ENCODE data around the gene SSRP1. TPM values are rescaled to one million over a fixed set of nuclear protein-coding genes. Genes with fewer than 3 reads are reported as not detected.

Gene SSRP1
- total RNA-seq, 4 donors from 2014 or later: 76.6 to 155 (median 137) TPM

GRCh38 chr11:57336111-57336666 lies 497 bp upstream of the SSRP1 start:
- DNase-seq (no peak), ATAC-seq (peak in 1 of 2 donors; percentile 7)
- Histone ChIP-seq H3K9me3 (no peaks in the 10 kb centered on the region), H3K36me3 (peaks cover 0 to 22% of the 10 kb centered on the region in 2 donors), H3K27ac (peak overlapping the region; percentile 95 to 98 (median 96)), H3K27me3 (no peaks in the 10 kb centered on the region), H3K4me1 (peaks cover 16 to 18% of the 10 kb centered on the region in 2 donors), H3K4me3 (peak overlapping the region; percentile 92 to 98 (median 96))
- intact Hi-C loops (cut with DNase I; ENCODE audit: low total_unique reads): no loop called here
- in situ Hi-C loops (cut with MboI; ENCODE audit: low sequenced_read_pairs in 4 of 4): loop anchor here in 3 of 4 donors (25.0 kb wide), 4 partner anchors 99 to 426 kb away; partner anchors contain the start of genes APLNR (in 1 of the 3), BTBD18 (in 1 of the 3), CTNND1 (in 1 of the 3) and YPEL4 (in 1 of the 3)
- no peak for TF ChIP-seq POLR2A (IDR thresholded peaks at IDR 0.05)
- TF ChIP-seq CTCF (IDR thresholded peaks at IDR 0.05 in 4 of 5, conservative IDR thresholded peaks at IDR 0.05 in 1 of 5): no peak

GRCh38 chr11:57335023-57335342 lies 709 bp downstream of the SSRP1 start:
- in situ Hi-C loops (cut with MboI; ENCODE audit: low sequenced_read_pairs in 4 of 4) (loop anchor here in 3 of 4 donors (25.0 kb wide), 4 partner anchors 98 to 427 kb away; partner anchors contain the start of genes APLNR (in 1 of the 3), BTBD18 (in 1 of the 3), CTNND1 (in 1 of the 3) and YPEL4 (in 1 of the 3)), intact Hi-C loops (cut with DNase I; ENCODE audit: low total_unique reads) (no loop called here)
- Histone ChIP-seq H3K27ac (peak overlapping the region; percentile 95 to 98 (median 96)), H3K36me3 (peaks cover 0 to 34% of the 10 kb centered on the region in 2 donors), H3K4me3 (peak overlapping the region; percentile 92 to 98 (median 96)), H3K9me3 (no peaks in the 10 kb centered on the region), H3K4me1 (peaks cover 16 to 18% of the 10 kb centered on the region in 2 donors), H3K27me3 (no peaks in the 10 kb centered on the region)
- DNase-seq: no peak
- peak in 1 of 2 donors; percentile 20 for ATAC-seq
- no peak for TF ChIP-seq CTCF (IDR thresholded peaks at IDR 0.05 in 4 of 5, conservative IDR thresholded peaks at IDR 0.05 in 1 of 5)
- no peak for TF ChIP-seq POLR2A (IDR thresholded peaks at IDR 0.05)

- DNase-seq (no peak), ATAC-seq (no peak)
- in situ Hi-C loops (cut with MboI; ENCODE audit: low sequenced_read_pairs in 4 of 4): loop anchor here in 3 of 4 donors (25.0 kb wide), 4 partner anchors 96 to 429 kb away; partner anchors contain the start of genes APLNR (in 1 of the 3), BTBD18 (in 1 of the 3), CTNND1 (in 1 of the 3) and YPEL4 (in 1 of the 3)
Observed at GRCh38 chr11:57332694-57333440, 2.8 kb downstream of the SSRP1 start.

GRCh38 chr11:57331720-57332119 lies 4.0 kb downstream of the SSRP1 start:
- Histone ChIP-seq H3K9me3 (no peaks in the 10 kb centered on the region), H3K36me3 (peaks cover 0 to 66% of the 10 kb centered on the region in 2 donors), H3K4me1 (peaks cover 19 to 25% of the 10 kb centered on the region in 2 donors), H3K4me3 (no peak overlapping the region), H3K27me3 (no peaks in the 10 kb centered on the region), H3K27ac (no peak overlapping the region)
- no peak for DNase-seq
- in situ Hi-C loops (cut with MboI; ENCODE audit: low sequenced_read_pairs in 4 of 4): loop anchor here in 3 of 4 donors (25.0 kb wide), 4 partner anchors 94 to 431 kb away; partner anchors contain the start of genes APLNR (in 1 of the 3), BTBD18 (in 1 of the 3), CTNND1 (in 1 of the 3) and YPEL4 (in 1 of the 3)
- no peak for ATAC-seq
- TF ChIP-seq CTCF (IDR thresholded peaks at IDR 0.05 in 4 of 5, conservative IDR thresholded peaks at IDR 0.05 in 1 of 5) (no peak), POLR2A (IDR thresholded peaks at IDR 0.05) (no peak)
- intact Hi-C loops (cut with DNase I; ENCODE audit: low total_unique reads): no loop called here

More at GRCh38 chr11:57332694-57333440, 2.8 kb downstream of the SSRP1 start:
- Histone ChIP-seq H3K4me3 (no peak overlapping the region), H3K9me3 (no peaks in the 10 kb centered on the region), H3K27ac (no peak overlapping the region), H3K36me3 (peaks cover 0 to 55% of the 10 kb centered on the region in 2 donors), H3K27me3 (no peaks in the 10 kb centered on the region), H3K4me1 (peaks cover 16 to 18% of the 10 kb centered on the region in 2 donors)
- intact Hi-C loops (cut with DNase I; ENCODE audit: low total_unique reads): no loop called here
- TF ChIP-seq POLR2A (IDR thresholded peaks at IDR 0.05): no peak
- TF ChIP-seq CTCF (IDR thresholded peaks at IDR 0.05 in 4 of 5, conservative IDR thresholded peaks at IDR 0.05 in 1 of 5): no peak

Measured in gastrocnemius medialis (tissue), 4 donors.